C1 segment of cervical spinal cord (tissue), 14 donors: ENCODE results near the gene DDX39B.
"Not testable (repeated sequence)": the region's sequence is repeated elsewhere in the genome, so short reads cannot be mapped to it uniquely, and the experiment has no call there.

Experiments
- DNase-seq, 14 donors: peaks; one replicate each; lab custom pipeline; 2025; lab: John Stamatoyannopoulos, UW

The DDX39B gene

DNA sequence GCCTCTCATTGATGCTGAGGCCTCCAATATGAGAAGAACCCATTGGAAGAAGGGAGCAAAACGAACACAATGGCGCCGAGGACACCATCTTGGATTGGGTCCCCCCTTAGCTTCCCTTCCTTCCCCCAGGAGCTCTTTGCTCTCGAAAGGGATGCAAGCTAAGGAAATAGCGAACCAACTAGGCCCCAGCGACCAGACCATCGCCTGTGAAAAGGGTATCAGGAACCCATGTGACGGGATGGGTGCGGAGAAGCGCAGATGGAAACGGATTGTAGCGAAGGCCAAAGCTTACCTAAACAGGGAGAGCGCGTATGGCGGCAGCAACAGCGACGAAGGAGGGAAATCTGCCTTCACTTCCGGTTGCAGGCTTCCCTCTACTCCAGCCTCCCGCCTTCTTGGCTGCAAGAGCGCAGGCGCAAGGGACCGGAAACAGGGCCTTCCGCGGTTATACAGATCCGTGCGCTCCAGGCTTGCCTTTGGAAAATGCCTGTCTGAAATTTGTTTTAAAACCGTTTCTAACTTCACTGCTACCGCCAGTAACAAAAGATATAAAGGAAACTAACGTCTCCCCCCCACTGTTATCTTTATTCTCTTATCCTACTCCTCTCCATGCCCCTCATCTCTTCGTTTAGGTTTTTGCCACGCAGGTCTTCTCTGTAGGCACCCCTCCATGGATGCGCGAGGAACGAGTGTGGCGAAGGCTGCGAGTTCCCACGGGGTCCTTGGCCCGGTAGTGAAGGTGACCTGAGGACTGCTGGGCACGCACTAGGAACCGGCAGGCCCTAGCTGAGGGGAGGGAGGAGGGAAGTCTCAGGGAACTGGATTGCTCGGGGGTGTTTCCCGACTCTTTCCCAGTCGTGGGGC, at the start of gene DDX39B:
TSS of gene DDX39B (minus strand) at position 346 of the 864 bp plus-strand sequence. CDS start 1,471 bp downstream, outside the sequence.
- DNase-seq: peak; percentile 63 to 96 (median 92)

DNA sequence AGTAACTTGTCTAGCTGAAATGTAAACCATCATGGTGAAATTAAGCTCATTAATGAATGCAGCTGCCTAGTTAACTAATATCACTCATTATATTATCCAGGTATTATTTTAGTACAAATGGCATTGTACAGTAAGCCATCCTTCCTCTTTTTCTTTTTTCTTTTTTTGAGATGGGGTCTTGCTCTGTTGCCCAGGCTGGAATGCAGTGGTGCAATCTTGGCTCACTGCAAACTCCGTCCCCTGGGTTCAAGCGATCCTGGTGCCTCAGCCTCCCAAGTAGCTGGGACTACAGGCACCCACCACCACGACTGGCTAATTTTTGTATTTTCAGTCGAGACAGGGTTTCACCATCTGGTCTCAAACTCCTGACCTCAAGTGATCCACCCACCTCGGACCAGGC, 48.9 kb upstream of the DDX39B start:
- DNase-seq: not testable (repeated sequence)

DNA sequence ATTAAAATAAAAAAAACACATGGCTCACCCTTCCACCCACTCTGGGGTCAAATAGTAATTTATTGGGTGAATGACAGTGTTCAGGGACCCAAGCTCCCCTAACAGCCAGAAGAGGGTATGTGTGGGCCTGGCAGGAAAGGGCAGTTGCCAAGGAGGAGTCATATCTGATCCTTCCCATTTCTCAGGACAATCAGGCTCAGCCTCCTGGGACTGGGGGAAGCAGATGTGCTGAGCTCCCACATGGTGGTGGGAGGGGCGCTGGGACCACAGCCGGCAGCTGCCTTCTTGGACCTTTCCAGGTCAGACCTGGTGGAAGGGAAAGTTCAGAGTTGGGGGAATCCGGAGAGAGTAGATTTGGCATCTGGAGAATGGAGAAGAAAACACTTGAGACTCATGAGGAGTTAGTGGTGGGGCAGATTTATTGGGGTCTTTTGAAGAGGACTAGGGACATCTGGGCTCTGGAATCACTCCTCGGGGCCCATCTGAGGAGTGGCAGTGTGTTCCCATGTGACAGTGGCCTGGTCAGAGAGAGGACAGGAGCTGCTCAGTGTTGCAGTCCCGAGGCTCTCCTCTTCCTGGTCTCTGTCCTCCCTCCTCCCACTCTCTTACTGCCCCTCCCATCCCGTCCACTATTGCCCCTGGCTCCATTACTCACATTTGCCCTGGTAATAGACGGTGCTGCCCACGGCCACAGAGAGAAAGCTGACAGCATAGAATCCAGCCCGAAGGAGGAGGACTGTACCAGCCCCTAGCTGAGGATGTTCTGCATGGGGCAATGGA, 47.3 kb upstream of the DDX39B start:
- DNase-seq: no peak

DNA sequence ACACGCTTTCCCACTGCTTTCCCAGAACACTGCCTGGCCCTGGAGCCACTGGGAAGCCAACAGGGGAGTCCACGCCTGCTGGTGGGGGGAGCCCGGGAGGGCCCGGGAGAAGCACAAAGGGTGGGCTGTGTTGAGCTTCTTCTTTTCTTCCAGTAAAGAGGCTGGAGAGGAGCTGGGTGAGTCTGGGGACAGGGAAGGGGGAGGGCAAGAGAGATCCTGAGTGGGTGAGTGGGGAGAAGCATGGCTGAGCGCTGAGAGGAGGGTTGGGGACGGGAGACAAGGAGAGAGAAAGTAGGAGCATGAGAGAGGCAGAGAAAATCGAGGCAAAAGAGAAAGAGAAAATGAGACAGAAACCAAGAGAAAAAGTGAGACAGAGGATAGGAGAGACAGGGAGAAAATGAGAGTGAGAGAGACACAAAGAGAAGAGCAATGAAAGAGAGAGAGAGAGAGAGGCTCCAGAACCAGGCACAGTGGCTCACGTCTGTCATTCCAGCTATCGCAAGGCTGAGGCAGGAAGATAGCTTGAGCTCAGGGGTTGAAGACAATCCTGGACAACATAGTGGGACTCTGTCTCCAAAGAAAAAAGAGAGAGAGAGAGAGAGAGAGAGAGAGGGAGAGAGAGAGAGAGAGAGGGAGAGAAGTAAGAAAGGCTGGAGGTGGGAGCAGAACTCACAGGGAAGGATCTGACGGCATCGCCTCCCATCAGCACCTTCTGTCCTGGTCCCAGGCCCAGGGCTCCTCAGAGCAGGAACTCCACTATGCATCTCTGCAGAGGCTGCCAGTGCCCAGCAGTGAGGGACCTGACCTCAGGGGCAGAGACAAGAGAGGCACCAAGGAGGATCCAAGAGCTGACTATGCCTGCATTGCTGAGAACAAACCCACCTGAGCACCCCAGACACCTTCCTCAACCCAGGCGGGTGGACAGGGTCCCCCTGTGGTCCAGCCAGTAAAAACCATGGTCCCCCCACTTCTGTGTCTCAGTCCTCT, 46.3 kb upstream of the DDX39B start:
- peak in 1 of 14 donors; percentile 59 for DNase-seq

DNA sequence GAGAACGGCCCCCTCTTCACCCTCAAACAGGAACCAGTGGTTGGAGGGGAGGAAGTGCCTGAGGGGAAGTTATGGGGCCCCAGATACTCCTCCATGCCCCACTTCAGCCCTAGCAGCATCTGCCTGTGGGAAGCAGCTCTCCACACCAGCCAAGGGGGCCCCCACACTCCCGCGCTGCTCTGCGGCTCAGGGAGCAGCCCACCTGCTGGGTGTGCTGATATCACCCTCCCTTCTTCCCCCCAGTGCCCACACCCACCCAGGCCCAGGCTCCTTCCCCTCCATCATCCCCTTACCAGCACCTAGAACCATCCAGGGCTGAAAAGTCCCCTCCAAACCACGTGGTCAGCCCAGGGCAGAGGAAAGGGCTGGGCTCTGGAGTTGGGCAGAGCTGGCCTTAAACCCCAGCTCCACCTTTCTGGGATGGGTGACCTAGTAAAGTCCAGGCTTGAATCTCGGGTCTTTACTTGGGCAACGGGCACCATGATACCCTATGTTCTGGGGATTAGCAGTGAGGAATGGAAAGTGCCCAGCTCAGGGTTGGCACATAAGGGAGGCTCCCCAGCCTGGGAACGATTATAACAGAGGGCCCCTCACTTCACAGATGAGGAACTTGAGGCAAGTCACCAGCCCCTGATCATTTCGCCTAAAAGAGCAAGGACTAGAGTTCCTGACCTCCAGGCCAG, 44.9 kb upstream of the DDX39B start:
- DNase-seq: peak in 7 of 14 donors; percentile 15 to 62 (median 40)

DNA sequence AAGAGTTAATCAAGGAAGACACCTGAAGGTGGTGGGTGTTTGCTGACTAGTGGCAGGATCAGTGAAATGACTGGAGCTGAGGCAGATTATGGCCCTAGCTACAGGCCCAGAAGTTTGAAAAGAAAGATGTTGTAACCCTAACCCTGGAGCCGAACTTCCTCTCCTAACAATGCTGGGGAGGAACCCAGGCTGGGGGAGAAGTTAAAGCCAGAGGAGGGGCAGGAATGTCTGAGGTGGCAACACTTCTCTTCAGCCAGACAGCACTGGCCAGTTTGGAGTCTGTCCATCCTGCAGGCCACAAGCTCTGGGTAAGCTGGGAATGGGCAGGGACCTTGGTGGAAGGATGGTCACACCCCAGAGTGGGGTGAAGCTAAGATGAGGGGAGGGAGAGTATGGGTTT, 44.2 kb upstream of the DDX39B start, which contains the start of gene LST1:
TSS of gene LST1 (plus strand) at position 270 of the 400 bp plus-strand sequence. CDS start 1,023 bp downstream, outside the sequence.
- DNase-seq: peak in 5 of 14 donors; percentile 9 to 42 (median 28)

DNA sequence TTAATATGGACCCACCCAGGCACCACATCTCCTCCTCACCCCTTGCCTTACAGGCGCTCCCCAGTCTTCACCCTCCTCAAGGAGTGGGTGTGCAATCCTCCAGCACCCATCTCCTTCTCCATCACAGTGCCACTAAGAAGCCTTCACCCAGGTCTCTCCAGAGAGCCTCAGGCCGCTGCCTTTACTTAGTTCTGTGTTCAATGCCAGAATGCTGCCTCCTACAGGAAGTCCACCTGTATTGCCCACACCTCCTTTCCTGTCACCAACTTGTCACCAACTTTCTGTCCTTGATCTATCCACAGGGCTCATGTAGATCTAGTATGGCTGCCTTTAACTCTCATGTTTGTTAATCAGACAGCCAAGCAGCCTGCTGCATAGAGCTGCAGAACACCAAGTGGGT, 43.7 kb upstream of the DDX39B start:
- DNase-seq: no peak

DNA sequence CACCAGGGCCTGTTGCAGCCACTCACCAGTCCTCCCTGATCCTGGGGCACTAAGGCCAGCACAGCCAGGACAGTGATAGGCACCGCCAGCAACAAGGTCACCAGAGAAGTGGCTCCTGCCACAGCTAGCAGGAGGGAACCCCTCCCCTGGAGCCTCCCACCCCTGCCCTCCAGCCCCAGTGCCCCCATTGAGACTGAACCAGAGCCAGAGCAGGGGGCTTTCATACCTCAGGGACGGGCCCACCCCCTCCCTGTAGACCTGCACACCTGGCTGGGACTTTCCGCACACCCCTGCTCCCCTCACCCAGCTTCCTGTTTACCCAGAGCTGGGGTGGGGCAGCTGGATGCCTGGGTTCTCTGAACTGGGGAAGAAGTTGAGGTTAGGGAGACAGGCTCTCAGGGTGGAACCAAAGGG, 40.4 kb upstream of the DDX39B start, which contains the start of gene LTB:
TSS of gene LTB (minus strand) at position 195 of the 414 bp plus-strand sequence. CDS start at position 188, 7 bp downstream.
- no peak for DNase-seq

DNA sequence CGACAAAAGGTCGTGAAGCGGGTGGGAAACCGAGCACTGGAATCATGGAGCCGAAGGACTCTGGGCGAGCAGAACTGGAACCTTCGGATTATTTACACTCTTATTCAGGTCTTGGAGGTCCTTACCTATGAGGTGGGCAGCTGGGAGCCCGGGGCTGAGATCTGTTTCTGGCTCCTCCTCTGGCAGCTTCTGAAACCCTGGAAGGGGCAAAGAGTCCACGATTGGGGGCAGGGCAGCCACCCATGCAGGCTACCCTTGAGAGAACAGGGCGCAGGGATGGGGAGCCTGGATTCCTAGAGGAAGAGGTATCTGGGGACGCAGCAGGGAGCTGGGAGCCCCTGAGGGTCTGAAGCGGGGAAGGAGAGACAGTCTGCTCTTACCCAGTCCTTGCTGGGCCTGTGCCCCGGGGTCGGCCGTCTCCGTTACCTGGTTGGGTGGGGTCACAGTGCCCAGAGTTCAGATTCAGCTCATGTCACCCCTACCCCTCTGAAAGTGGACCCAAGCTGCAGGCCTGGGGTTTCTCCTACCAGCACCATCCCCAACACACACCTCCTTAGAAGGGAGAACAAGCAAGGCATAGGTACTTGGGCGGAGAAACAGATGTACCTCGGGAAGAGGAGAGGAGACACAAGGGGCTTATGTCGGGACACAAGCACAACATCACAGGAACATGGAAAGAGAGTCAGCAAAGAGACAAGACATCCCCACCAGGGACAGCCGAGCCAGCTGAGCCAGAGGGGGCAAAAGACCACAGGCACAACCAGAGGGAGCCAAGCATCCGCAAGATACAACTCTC, 39.8 kb upstream of the DDX39B start:
- peak in 3 of 14 donors; percentile 46 to 55 (median 47) for DNase-seq

DNA sequence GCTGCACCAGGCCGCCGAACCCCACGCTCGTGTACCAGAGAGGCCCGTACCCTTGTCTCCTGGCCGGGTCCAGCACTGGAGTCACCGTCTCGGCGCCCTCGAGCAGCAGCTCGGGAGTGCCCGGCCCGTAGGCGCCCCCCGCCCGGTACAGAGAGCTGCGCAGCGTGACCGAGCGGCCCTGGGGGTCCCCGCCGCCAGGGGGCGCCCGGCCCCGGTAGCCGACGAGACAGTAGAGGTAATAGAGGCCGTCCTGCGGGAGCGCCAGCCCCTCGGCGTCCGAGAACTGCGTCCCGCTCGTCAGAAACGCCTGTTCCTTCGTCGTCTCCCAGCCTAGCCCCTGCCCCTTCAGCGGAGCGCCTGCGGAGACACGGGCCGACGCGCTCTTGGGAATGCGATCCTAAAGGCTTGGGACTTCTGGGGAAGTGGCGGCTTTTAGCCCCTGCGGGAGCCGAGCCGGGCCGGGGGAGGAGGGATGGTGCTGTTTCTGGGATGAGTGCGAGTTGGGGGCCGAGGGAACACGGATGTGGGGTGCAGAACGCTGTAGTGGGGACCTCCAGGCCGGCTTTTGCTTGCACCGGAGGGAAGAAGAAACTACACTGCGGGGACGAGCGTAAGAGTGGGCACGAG, 39.1 kb upstream of the DDX39B start:
- DNase-seq: peak in 13 of 14 donors; percentile 20 to 85 (median 65)

DNA sequence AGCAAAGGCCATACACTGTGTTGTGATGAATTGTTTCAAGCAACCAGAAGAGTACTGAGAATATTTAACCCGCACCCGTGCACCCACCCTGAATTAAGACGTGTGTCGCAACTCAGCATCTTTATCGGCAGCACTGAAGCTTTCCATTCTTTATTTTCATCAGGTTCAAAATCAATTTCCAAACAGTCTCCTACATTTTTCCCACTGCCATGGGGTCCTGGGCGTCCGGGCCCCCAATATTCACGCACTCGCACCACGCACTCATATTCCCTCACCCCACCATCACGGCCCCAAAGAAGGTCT, 38.6 kb upstream of the DDX39B start:
- no peak for DNase-seq

DNA sequence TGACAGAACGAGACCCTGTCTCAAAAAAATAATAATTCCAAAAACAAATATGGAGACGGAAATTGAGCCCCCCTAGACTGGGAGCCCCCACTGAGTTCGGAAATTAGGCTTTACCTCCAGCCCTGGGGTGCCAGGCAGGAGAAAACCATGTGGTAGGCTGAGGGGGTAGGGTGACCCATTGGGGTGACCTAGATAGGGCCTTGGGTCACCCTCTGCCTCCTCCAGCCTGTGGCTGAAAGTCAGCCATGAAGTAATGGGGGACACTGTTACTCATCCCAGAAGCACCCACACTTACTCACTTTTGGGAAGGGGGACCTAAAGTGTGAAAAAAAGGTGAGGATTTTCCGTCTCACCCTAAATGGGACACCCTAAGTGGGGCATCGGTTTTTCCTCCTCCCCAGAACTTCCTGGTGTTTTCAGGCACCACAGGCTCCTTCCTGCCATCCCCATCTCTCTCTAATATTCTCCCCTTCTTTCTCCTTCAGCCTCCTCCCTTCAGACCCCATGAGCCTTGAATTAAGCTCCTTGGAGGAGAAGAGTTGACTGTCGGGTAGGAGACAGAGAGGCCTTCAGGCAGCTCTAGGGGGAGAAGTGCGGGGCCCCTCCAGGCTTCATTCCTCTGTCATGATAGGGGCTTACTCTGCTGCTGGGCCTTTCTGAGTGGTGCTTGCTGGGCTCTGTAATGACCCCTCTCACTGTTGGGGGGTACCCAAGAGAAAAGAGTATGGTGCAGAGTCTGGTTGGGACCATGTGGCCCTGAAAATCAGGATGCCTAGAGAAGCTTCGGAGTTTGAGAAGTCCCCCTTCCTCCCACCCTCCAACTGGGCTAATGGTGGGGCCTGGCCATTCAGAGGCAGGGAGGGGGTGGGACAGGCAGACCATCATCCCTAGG, 38.0 kb upstream of the DDX39B start:
- DNase-seq: no peak

DNA sequence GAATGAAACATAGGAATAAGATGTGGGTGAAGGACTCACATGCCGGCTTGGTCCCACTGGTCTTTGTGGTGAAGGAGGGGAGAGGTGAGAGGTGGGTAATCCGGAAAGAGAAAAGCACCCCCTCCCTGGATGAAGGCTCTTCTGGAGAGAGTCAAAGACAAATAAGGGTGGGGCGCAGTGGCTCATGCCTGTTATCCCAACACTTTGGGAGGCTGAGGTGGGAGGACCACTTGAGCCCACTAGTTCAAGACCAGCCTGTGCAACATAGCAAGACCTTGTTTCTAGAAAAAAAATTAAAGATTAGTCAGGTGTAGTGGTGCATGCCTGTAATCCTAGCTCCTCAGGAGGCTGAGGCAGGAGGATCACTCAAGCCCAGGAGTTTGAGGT, 37.3 kb upstream of the DDX39B start:
- no peak for DNase-seq

DNA sequence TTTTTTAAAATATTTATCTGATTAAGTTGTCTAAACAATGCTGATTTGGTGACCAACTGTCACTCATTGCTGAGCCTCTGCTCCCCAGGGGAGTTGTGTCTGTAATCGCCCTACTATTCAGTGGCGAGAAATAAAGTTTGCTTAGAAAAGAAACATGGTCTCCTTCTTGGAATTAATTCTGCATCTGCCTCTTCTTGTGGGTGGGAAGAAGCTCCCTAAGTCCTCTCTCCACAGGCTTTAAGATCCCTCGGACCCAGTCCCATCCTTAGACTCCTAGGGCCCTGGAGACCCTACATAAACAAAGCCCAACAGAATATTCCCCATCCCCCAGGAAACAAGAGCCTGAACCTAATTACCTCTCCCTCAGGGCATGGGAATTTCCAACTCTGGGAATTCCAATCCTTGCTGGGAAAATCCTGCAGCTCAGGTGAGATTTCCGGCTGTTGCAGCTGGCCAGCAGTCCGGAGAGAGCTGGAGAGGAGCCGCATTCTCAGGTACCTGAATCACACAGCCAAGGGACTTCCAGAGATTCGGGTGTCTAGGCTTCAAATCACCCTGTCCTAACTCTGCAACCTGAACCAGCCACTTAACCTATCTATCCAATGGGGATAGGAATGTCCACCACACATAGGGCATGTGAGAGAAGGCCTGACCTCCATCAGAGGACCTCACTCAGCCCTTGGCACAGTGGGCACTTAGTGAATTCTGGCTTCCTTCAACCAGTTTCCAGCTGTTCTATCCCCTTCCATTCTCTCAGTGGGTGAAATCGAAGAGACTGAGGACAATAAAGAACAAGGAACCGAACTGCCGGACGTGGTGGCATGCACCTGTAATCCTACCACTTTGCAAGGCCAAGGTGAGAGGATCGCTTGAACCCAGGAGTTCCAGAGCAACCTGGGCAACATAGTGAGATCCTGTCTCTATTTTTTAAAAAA, 36.6 kb upstream of the DDX39B start:
- DNase-seq: no peak

DNA sequence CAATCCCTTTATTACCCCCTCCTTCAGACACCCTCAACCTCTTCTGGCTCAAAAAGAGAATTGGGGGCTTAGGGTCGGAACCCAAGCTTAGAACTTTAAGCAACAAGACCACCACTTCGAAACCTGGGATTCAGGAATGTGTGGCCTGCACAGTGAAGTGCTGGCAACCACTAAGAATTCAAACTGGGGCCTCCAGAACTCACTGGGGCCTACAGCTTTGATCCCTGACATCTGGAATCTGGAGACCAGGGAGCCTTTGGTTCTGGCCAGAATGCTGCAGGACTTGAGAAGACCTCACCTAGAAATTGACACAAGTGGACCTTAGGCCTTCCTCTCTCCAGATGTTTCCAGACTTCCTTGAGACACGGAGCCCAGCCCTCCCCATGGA, 35.8 kb upstream of the DDX39B start:
- DNase-seq: no peak

DNA sequence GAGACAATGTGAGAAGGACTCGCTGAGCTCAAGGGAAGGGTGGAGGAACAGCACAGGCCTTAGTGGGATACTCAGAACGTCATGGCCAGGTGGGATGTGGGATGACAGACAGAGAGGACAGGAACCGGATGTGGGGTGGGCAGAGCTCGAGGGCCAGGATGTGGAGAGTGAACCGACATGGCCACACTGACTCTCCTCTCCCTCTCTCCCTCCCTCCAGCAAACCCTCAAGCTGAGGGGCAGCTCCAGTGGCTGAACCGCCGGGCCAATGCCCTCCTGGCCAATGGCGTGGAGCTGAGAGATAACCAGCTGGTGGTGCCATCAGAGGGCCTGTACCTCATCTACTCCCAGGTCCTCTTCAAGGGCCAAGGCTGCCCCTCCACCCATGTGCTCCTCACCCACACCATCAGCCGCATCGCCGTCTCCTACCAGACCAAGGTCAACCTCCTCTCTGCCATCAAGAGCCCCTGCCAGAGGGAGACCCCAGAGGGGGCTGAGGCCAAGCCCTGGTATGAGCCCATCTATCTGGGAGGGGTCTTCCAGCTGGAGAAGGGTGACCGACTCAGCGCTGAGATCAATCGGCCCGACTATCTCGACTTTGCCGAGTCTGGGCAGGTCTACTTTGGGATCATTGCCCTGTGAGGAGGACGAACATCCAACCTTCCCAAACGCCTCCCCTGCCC, 35.2 kb upstream of the DDX39B start:
- DNase-seq: no peak
